Body of pancreas (tissue), 4 donors: ENCODE data around the gene P2RY4.

Experiments
- POLR2A ChIP-seq, 3 donors: fragments of 450-650 bp; IDR thresholded peaks; one replicate each; pipeline ENCODE4 v1.6.1; 2016; ENCODE audit warnings: antibody characterized with exemption in 3 of 3, mild to moderate bottlenecking in 2 of 3
- TF ChIP-seq, protein P1 (sequence below), 7 experiments: fragments of 450-650 bp in 4 of 7; fragments of 200-600 bp in 3 of 7; sonication (generic) in 3 of 7; IDR thresholded peaks; one replicate each; pipeline ENCODE4 v1.5.1; 2016 to 2019; ENCODE audit warnings: antibody characterized with exemption in 7 of 7

DNA sequence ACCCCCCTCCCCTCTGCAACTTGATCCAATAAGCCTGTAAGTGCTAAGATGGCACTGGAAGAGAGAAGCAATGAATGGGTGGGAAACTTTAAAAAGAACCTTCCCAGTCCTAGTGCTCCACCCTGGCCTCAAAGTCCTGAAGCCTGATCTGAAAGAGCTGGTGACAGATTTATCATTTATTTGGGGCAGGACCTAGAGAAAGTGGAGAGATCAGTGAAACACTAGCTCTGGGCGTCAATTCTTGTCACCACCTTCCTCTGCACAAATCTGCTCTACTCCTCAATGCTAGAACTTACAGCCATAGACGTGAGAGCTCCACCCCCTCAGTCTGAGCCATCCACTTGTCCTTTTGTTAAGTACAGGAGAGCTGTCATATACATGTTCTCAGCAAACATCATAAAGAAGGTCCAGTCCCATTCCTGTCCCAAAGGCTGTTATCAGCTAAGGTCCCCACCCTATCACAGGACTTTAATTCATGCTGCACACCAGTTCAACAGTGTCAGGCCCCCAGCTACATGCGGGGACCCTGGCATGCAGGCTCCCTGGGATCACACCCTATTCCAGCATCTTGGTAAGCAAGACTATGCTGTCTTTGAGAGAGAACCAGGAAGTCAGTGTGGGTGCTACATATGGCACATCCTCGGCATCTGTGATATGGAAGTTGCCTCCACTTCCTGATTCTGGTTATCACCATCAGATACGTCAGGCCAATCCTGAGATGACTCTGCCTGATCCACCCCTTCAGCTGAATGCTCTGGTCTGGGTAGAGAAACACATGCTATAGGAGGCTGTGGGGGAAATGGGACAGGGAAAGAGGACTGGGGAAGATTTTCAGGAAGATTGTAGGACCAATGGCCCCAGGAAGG is 2.3 kb downstream of the P2RY4 start:
- TF ChIP-seq, protein P1, sequence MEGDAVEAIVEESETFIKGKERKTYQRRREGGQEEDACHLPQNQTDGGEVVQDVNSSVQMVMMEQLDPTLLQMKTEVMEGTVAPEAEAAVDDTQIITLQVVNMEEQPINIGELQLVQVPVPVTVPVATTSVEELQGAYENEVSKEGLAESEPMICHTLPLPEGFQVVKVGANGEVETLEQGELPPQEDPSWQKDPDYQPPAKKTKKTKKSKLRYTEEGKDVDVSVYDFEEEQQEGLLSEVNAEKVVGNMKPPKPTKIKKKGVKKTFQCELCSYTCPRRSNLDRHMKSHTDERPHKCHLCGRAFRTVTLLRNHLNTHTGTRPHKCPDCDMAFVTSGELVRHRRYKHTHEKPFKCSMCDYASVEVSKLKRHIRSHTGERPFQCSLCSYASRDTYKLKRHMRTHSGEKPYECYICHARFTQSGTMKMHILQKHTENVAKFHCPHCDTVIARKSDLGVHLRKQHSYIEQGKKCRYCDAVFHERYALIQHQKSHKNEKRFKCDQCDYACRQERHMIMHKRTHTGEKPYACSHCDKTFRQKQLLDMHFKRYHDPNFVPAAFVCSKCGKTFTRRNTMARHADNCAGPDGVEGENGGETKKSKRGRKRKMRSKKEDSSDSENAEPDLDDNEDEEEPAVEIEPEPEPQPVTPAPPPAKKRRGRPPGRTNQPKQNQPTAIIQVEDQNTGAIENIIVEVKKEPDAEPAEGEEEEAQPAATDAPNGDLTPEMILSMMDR (IDR thresholded peaks at IDR 0.05), result no peak
- TF ChIP-seq POLR2A (IDR thresholded peaks at IDR 0.05), result no peak
